ENCODE measurements around the gene NMNAT2. TPM values are rescaled to one million over a fixed set of nuclear protein-coding genes. Genes with fewer than 3 reads are reported as not detected.

NMNAT2 gene
- total RNA-seq, 2 experiments from 2014 or later, result not detected

- H3K79me2 ChIP-seq (ENCODE audit: insufficient read depth, low read depth, low read length), result no peaks in the 10 kb centered on the region
- H3K4me1 ChIP-seq (ENCODE audit: insufficient read depth, low read length, poor library complexity, severe bottlenecking), result no peaks in the 10 kb centered on the region
- CTCF ChIA-PET (ENCODE audit: unreplicated experiment), result interaction anchor here (1.2 kb wide), 1 partner anchor 10 kb away, joined by 4 read pairs; no protein-coding TSS in a partner anchor
- POLR2A ChIA-PET, result no interaction called here
- H3K4me2 ChIP-seq (ENCODE audit: low read length), result no peak overlapping the region
- H3K36me3 ChIP-seq (ENCODE audit: insufficient read depth, low read length), result no peaks in the 10 kb centered on the region
- H2AFZ ChIP-seq (ENCODE audit: low read length), result no peak overlapping the region
- no peaks in the 10 kb centered on the region for H3K9me2 ChIP-seq (ENCODE audit: insufficient read depth, low read length)
- no peaks in the 10 kb centered on the region for H4K20me1 ChIP-seq (ENCODE audit: insufficient read depth, low read length)
- no peak overlapping the region for H3K4me3 ChIP-seq (ENCODE audit: low read depth, low read length, poor library complexity, severe bottlenecking)
- no peak for TF ChIP-seq CTCF (conservative IDR thresholded peaks at IDR 0.05; ENCODE audit: low read length)
- TF ChIP-seq EZH2phosphoT487 (IDR thresholded peaks at IDR 0.05; ENCODE audit: borderline replicate concordance, low read depth, low read length), result no peak
- BruUV-seq (replicated peaks), result no TSS peak
- no peak for DNase-seq (ENCODE audit: low spot score)
- intact Hi-C loops (cut with micrococcal nuclease; ENCODE audit: unreplicated experiment), result loop anchor here (10.0 kb wide), 1 partner anchor 153 kb away; no protein-coding TSS in a partner anchor
- no peaks in the 10 kb centered on the region for H3K9me3 ChIP-seq (ENCODE audit: low read length)
- H3K27ac ChIP-seq (ENCODE audit: low read depth, low read length, poor library complexity, severe bottlenecking), result no peak overlapping the region
These were observed 126.2 kb downstream of the NMNAT2 start for GRCh38 chr1:183291802-183292514.

- Histone ChIP-seq H4K20me1 (ENCODE audit: insufficient read depth, low read length) (no peaks in the 10 kb centered on the region), H3K79me2 (ENCODE audit: insufficient read depth, low read depth, low read length) (no peaks in the 10 kb centered on the region), H3K9me3 (ENCODE audit: low read length) (no peaks in the 10 kb centered on the region), H3K9me2 (ENCODE audit: insufficient read depth, low read length) (no peaks in the 10 kb centered on the region), H3K4me1 (ENCODE audit: insufficient read depth, low read length, poor library complexity, severe bottlenecking) (no peaks in the 10 kb centered on the region), H3K4me2 (ENCODE audit: low read length) (no peak overlapping the region), H3K36me3 (ENCODE audit: insufficient read depth, low read length) (no peaks in the 10 kb centered on the region), H3K4me3 (ENCODE audit: low read depth, low read length, poor library complexity, severe bottlenecking) (no peak overlapping the region), H3K27ac (ENCODE audit: low read depth, low read length, poor library complexity, severe bottlenecking) (no peak overlapping the region), H2AFZ (ENCODE audit: low read length) (no peak overlapping the region)
- TF ChIP-seq EZH2phosphoT487 (IDR thresholded peaks at IDR 0.05; ENCODE audit: borderline replicate concordance, low read depth, low read length) (no peak), CTCF (conservative IDR thresholded peaks at IDR 0.05; ENCODE audit: low read length) (no peak)
- ChIA-PET CTCF (ENCODE audit: unreplicated experiment) (interaction anchor here (1.2 kb wide), 1 partner anchor 9 kb away, joined by 4 read pairs; no protein-coding TSS in a partner anchor), POLR2A (no interaction called here)
- no peak for DNase-seq (ENCODE audit: low spot score)
- intact Hi-C loops (cut with micrococcal nuclease; ENCODE audit: unreplicated experiment), result loop anchor here (10.0 kb wide), 1 partner anchor 154 kb away; no protein-coding TSS in a partner anchor
- no TSS peak for BruUV-seq (replicated peaks)
These were observed 126.9 kb downstream of the NMNAT2 start for GRCh38 chr1:183291216-183291762.

GRCh38 chr1:183290628-183291027 lies 127.6 kb downstream of the NMNAT2 start:
- Histone ChIP-seq H3K9me2 (ENCODE audit: insufficient read depth, low read length) (no peaks in the 10 kb centered on the region), H3K4me3 (ENCODE audit: low read depth, low read length, poor library complexity, severe bottlenecking) (no peak overlapping the region), H2AFZ (ENCODE audit: low read length) (no peak overlapping the region), H3K9me3 (ENCODE audit: low read length) (no peaks in the 10 kb centered on the region), H4K20me1 (ENCODE audit: insufficient read depth, low read length) (no peaks in the 10 kb centered on the region), H3K4me1 (ENCODE audit: insufficient read depth, low read length, poor library complexity, severe bottlenecking) (no peaks in the 10 kb centered on the region), H3K27ac (ENCODE audit: low read depth, low read length, poor library complexity, severe bottlenecking) (no peak overlapping the region), H3K4me2 (ENCODE audit: low read length) (no peak overlapping the region), H3K79me2 (ENCODE audit: insufficient read depth, low read depth, low read length) (no peaks in the 10 kb centered on the region), H3K36me3 (ENCODE audit: insufficient read depth, low read length) (no peaks in the 10 kb centered on the region)
- no peak for DNase-seq (ENCODE audit: low spot score)
- no TSS peak for BruUV-seq (replicated peaks)
- ChIA-PET POLR2A (no interaction called here), CTCF (ENCODE audit: unreplicated experiment) (interaction anchor here (1.2 kb wide), 1 partner anchor 8 kb away, joined by 4 read pairs; no protein-coding TSS in a partner anchor)
- intact Hi-C loops (cut with micrococcal nuclease; ENCODE audit: unreplicated experiment), result loop anchor here (10.0 kb wide), 1 partner anchor 154 kb away; no protein-coding TSS in a partner anchor
- TF ChIP-seq EZH2phosphoT487 (IDR thresholded peaks at IDR 0.05; ENCODE audit: borderline replicate concordance, low read depth, low read length) (no peak), CTCF (conservative IDR thresholded peaks at IDR 0.05; ENCODE audit: low read length) (no peak)

Measured in OCI-LY7 (cell line).